ENCODE results near the gene ATXN1. TPM values are rescaled to one million over a fixed set of nuclear protein-coding genes. Genes with fewer than 3 reads are reported as not detected.

The ATXN1 gene
- total and polyA plus RNA-seq, 2 of the 13 experiments (the other 11 are each of a cell fraction or from before 2014, with no cell fraction given), result 20.7 to 39.5 TPM

GRCh38 chr6:16635810-16636602 is 125.3 kb downstream of the ATXN1 start (continued):
- TF ChIP-seq, protein P1, sequence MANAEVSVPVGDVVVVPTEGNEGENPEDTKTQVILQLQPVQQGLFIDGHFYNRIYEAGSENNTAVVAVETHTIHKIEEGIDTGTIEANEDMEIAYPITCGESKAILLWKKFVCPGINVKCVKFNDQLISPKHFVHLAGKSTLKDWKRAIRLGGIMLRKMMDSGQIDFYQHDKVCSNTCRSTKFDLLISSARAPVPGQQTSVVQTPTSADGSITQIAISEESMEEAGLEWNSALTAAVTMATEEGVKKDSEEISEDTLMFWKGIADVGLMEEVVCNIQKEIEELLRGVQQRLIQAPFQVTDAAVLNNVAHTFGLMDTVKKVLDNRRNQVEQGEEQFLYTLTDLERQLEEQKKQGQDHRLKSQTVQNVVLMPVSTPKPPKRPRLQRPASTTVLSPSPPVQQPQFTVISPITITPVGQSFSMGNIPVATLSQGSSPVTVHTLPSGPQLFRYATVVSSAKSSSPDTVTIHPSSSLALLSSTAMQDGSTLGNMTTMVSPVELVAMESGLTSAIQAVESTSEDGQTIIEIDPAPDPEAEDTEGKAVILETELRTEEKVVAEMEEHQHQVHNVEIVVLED (CRISPR knock-in tag; IDR thresholded peaks at IDR 0.05; ENCODE audit: borderline replicate concordance), result 0 out of 2 replicates have a peak, but pooled peaks have one; percentile 14
- TF ChIP-seq FOXA3 (CRISPR knock-in tag; IDR thresholded peaks at IDR 0.05) (0 out of 2 replicates have a peak, but pooled peaks have one; percentile 13), IKZF1 (IDR thresholded peaks at IDR 0.05) (no peak), SRF (IDR thresholded peaks at IDR 0.05; ENCODE audit: low read depth, low read length) (no peak), SKI (IDR thresholded peaks at IDR 0.05; ENCODE audit: partially characterized antibody) (no peak), ZNF768 (CRISPR knock-in tag; IDR thresholded peaks at IDR 0.05) (0 out of 2 replicates have a peak, but pooled peaks have one; percentile 21), PATZ1 (CRISPR knock-in tag; IDR thresholded peaks at IDR 0.05) (peak; percentile 59; the same call in 1 of the 2 replicates), SNRNP70 (IDR thresholded peaks at IDR 0.05; ENCODE audit: low read depth, low read length) (no peak), PAF1 (CRISPR knock-in tag; IDR thresholded peaks at IDR 0.05) (no peak), MED8 (CRISPR knock-in tag; IDR thresholded peaks at IDR 0.05; ENCODE audit: insufficient replicate concordance) (no peak)
- TF ChIP-seq, protein P2, sequence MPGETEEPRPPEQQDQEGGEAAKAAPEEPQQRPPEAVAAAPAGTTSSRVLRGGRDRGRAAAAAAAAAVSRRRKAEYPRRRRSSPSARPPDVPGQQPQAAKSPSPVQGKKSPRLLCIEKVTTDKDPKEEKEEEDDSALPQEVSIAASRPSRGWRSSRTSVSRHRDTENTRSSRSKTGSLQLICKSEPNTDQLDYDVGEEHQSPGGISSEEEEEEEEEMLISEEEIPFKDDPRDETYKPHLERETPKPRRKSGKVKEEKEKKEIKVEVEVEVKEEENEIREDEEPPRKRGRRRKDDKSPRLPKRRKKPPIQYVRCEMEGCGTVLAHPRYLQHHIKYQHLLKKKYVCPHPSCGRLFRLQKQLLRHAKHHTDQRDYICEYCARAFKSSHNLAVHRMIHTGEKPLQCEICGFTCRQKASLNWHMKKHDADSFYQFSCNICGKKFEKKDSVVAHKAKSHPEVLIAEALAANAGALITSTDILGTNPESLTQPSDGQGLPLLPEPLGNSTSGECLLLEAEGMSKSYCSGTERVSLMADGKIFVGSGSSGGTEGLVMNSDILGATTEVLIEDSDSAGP (CRISPR knock-in tag; IDR thresholded peaks at IDR 0.05; ENCODE audit: borderline replicate concordance), result peak; percentile 43; the same call in 1 of the 2 replicates
- TF ChIP-seq, protein P3, sequence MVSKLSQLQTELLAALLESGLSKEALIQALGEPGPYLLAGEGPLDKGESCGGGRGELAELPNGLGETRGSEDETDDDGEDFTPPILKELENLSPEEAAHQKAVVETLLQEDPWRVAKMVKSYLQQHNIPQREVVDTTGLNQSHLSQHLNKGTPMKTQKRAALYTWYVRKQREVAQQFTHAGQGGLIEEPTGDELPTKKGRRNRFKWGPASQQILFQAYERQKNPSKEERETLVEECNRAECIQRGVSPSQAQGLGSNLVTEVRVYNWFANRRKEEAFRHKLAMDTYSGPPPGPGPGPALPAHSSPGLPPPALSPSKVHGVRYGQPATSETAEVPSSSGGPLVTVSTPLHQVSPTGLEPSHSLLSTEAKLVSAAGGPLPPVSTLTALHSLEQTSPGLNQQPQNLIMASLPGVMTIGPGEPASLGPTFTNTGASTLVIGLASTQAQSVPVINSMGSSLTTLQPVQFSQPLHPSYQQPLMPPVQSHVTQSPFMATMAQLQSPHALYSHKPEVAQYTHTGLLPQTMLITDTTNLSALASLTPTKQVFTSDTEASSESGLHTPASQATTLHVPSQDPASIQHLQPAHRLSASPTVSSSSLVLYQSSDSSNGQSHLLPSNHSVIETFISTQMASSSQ (IDR thresholded peaks at IDR 0.05; ENCODE audit: low read depth), result no peak
- TF ChIP-seq, protein P3 (CRISPR knock-in tag; IDR thresholded peaks at IDR 0.05; ENCODE audit: borderline replicate concordance), result peak; percentile 25; the same call in 1 of the 2 replicates
- TF ChIP-seq, protein P4, sequence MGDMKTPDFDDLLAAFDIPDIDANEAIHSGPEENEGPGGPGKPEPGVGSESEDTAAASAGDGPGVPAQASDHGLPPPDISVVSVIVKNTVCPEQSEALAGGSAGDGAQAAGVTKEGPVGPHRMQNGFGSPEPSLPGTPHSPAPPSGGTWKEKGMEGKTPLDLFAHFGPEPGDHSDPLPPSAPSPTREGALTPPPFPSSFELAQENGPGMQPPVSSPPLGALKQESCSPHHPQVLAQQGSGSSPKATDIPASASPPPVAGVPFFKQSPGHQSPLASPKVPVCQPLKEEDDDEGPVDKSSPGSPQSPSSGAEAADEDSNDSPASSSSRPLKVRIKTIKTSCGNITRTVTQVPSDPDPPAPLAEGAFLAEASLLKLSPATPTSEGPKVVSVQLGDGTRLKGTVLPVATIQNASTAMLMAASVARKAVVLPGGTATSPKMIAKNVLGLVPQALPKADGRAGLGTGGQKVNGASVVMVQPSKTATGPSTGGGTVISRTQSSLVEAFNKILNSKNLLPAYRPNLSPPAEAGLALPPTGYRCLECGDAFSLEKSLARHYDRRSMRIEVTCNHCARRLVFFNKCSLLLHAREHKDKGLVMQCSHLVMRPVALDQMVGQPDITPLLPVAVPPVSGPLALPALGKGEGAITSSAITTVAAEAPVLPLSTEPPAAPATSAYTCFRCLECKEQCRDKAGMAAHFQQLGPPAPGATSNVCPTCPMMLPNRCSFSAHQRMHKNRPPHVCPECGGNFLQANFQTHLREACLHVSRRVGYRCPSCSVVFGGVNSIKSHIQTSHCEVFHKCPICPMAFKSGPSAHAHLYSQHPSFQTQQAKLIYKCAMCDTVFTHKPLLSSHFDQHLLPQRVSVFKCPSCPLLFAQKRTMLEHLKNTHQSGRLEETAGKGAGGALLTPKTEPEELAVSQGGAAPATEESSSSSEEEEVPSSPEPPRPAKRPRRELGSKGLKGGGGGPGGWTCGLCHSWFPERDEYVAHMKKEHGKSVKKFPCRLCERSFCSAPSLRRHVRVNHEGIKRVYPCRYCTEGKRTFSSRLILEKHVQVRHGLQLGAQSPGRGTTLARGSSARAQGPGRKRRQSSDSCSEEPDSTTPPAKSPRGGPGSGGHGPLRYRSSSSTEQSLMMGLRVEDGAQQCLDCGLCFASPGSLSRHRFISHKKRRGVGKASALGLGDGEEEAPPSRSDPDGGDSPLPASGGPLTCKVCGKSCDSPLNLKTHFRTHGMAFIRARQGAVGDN (CRISPR knock-in tag; IDR thresholded peaks at IDR 0.05), result peak; percentile 75
